HG02588 (cell line): ENCODE measurements around the gene APEH.
A peak's percentile ranks its signal among the peaks of the same experiment; 100 is the strongest.
"Not testable (repeated sequence)": the region's sequence is repeated elsewhere in the genome, so short reads cannot be mapped to it uniquely, and the experiment has no call there.

Source experiments
- ATAC-seq: cut with Tn5 transposase; IDR thresholded peaks from one replicate; pipeline ENCODE4 v1.9.1; 2021; ENCODE audit warnings: mild to moderate bottlenecking, moderate library complexity; ENCODE audit not compliant: unreplicated experiment

APEH gene

GRCh38 chr3:49689046-49689907 lies 15.1 kb downstream of the APEH start, which contains the start of the genes MST1 and RNF123:
Gene MST1, minus strand, starts transcription at chr3:49689474. Its CDS starts 783 bp downstream, at chr3:49688691.
Gene RNF123, plus strand, starts transcription at chr3:49689557. Its CDS starts 1,609 bp downstream, at chr3:49691166.
- ATAC-seq: peak; percentile 57

GRCh38 chr3:49689908-49690624 lies 15.9 kb downstream of the APEH start:
- ATAC-seq: not testable (repeated sequence)

- not testable (repeated sequence) for ATAC-seq
These were observed 16.7 kb downstream of the APEH start for GRCh38 chr3:49690856-49691255.

- not testable (repeated sequence) for ATAC-seq
These were observed 17.3 kb downstream of the APEH start for GRCh38 chr3:49691481-49691880.

- ATAC-seq: not testable (repeated sequence)
These were observed 20.4 kb downstream of the APEH start for GRCh38 chr3:49694409-49695070.

GRCh38 chr3:49695350-49696015 lies 21.3 kb downstream of the APEH start:
- not testable (repeated sequence) for ATAC-seq

- ATAC-seq: no peak
These were observed 25.3 kb downstream of the APEH start for GRCh38 chr3:49699281-49699979.

- no peak for ATAC-seq
These were observed 25.9 kb downstream of the APEH start for GRCh38 chr3:49700014-49700413.

- ATAC-seq: no peak
These were observed 26.4 kb downstream of the APEH start for GRCh38 chr3:49700453-49701128.

GRCh38 chr3:49701388-49702077 lies 27.4 kb downstream of the APEH start:
- no peak for ATAC-seq

- ATAC-seq: no peak
These were observed 28.5 kb downstream of the APEH start for GRCh38 chr3:49702672-49703071.

- peak; percentile 68 for ATAC-seq
These were observed 29.3 kb downstream of the APEH start for GRCh38 chr3:49703443-49703927.

- no peak for ATAC-seq
These were observed 29.8 kb downstream of the APEH start for GRCh38 chr3:49703956-49704355.

- no peak for ATAC-seq
These were observed 30.5 kb downstream of the APEH start for GRCh38 chr3:49704629-49705028.

GRCh38 chr3:49705390-49705960 lies 31.3 kb downstream of the APEH start:
- no peak for ATAC-seq

GRCh38 chr3:49706456-49707112 lies 32.4 kb downstream of the APEH start:
- no peak for ATAC-seq

GRCh38 chr3:49707113-49707480 lies 32.9 kb downstream of the APEH start:
- ATAC-seq: no peak

- ATAC-seq: no peak
These were observed 35.7 kb downstream of the APEH start for GRCh38 chr3:49709852-49710251.
